ENCODE data around the gene EXOSC7. TPM values are rescaled to one million over a fixed set of nuclear protein-coding genes. Genes with fewer than 3 reads are reported as not detected.

Gene EXOSC7
- total RNA-seq, 1 experiment from 2014 or later, result 50.1 TPM

GRCh38 chr3:45059132-45059531 is 83.1 kb downstream of the EXOSC7 start:
- no TSS peak for BruUV-seq (replicated peaks)
- H3K4me1 Mint-ChIP-seq (ENCODE audit: low read depth, unreplicated experiment), result peaks cover 48% of the 10 kb centered on the region
- intact Hi-C loops (cut with micrococcal nuclease; ENCODE audit: unreplicated experiment), result no loop called here
- H3K27me3 Mint-ChIP-seq (ENCODE audit: unreplicated experiment), result no peaks in the 10 kb centered on the region
- no peak overlapping the region for H3K27ac Mint-ChIP-seq (ENCODE audit: unreplicated experiment)
- H3K36me3 Mint-ChIP-seq (ENCODE audit: insufficient read depth, unreplicated experiment), result peaks cover 9% of the 10 kb centered on the region
- peaks cover 2% of the 10 kb centered on the region for H3K9me3 Mint-ChIP-seq (ENCODE audit: low read depth, unreplicated experiment)
- TF ChIP-seq CTCF (IDR thresholded peaks at IDR 0.05; ENCODE audit: unreplicated experiment), result no peak
- no peak for DNase-seq
- no peak overlapping the region for H3K4me3 Mint-ChIP-seq (ENCODE audit: low read depth, unreplicated experiment)
- CTCF ChIA-PET, result no interaction called here

GRCh38 chr3:45060165-45060892 is 84.3 kb downstream of the EXOSC7 start:
- intact Hi-C loops (cut with micrococcal nuclease; ENCODE audit: unreplicated experiment), result no loop called here
- Mint-ChIP-seq H3K27me3 (ENCODE audit: unreplicated experiment) (no peaks in the 10 kb centered on the region), H3K9me3 (ENCODE audit: low read depth, unreplicated experiment) (peaks cover 2% of the 10 kb centered on the region), H3K36me3 (ENCODE audit: insufficient read depth, unreplicated experiment) (peaks cover 9% of the 10 kb centered on the region), H3K4me1 (ENCODE audit: low read depth, unreplicated experiment) (peaks cover 49% of the 10 kb centered on the region), H3K27ac (ENCODE audit: unreplicated experiment) (no peak overlapping the region), H3K4me3 (ENCODE audit: low read depth, unreplicated experiment) (no peak overlapping the region)
- BruUV-seq (replicated peaks), result no TSS peak
- CTCF ChIA-PET, result interaction anchor here (0.6 kb wide), 1 partner anchor 233 kb away, joined by 3 read pairs; no protein-coding TSS in a partner anchor
- TF ChIP-seq CTCF (IDR thresholded peaks at IDR 0.05; ENCODE audit: unreplicated experiment), result no peak
- no peak for DNase-seq

Other genes starting within 250 kb of the EXOSC7 start
- gene ZNF501, start 246.6 kb upstream of the EXOSC7 start, total RNA-seq (2022), result 0.61 and 0.71 TPM in 2 replicates
- gene KIAA1143, start 214.6 kb upstream of the EXOSC7 start, total RNA-seq (2022), result 28.8 and 36.9 TPM in 2 replicates
- 17.0 and 18.4 TPM in 2 replicates for gene KIF15, start 214.4 kb upstream of the EXOSC7 start, total RNA-seq (2022)
- 12.3 TPM in 2 replicates for gene TMEM42, start 114.3 kb upstream of the EXOSC7 start, total RNA-seq (2022)
- 0.14 and 0.39 TPM in 2 replicates for gene TGM4, start 101.6 kb upstream of the EXOSC7 start, total RNA-seq (2022)
- gene ZDHHC3, start 70 bp upstream of the EXOSC7 start, total RNA-seq (2022), result 83.0 and 84.9 TPM in 2 replicates
- not detected in 2 replicates for gene CLEC3B, start 50.1 kb downstream of the EXOSC7 start, total RNA-seq (2022)
- 66.4 and 66.9 TPM in 2 replicates for gene CDCP1, start 170.1 kb downstream of the EXOSC7 start, total RNA-seq (2022)

Data from Calu3 (cell line).